GM19328 (cell line): ENCODE measurements around the gene RAG1.

Source experiments
- ATAC-seq: cut with Tn5 transposase; IDR thresholded peaks from one replicate; pipeline ENCODE4 v1.9.1; 2021; ENCODE audit warnings: mild to moderate bottlenecking, moderate library complexity; ENCODE audit not compliant: unreplicated experiment

RAG1 gene

DNA sequence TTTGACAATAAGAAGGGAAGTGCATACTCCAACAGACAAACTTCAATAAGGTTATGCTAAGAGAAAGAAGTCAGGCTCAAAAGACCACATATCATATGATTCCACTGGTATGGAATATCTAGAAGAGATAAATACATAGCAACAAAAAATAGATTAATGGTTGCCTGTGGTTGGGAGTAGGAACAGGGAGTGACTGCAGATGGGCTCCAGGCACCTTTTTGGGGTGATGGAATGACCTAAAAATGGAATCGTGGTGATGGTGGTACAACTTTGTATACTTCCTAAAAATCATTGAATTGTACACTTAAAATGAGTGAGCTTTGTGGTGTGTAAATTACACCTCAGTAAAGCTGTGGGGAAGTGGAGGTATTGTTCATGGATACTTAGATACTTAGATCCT is 59.2 kb downstream of the RAG1 start:
- no peak for ATAC-seq

DNA sequence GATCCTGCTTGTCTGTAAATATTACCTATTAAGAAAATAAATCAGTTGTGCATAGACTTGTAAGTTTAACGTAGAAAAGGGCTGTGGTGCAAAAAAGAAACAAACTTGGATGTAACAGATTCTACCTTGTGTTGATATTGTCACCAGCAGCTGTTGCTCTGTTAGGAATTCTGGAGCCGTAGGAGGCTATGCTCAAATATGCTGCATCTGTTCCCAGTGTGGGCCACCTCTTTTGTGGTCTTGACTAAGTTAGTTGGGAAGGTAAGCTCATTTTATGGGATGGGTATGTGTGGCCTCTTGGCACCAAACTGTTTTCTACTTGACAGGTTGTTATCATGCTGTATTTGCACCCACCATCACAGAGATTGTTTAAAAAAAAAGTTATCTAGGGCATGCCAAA is 59.7 kb downstream of the RAG1 start:
- no peak for ATAC-seq

DNA sequence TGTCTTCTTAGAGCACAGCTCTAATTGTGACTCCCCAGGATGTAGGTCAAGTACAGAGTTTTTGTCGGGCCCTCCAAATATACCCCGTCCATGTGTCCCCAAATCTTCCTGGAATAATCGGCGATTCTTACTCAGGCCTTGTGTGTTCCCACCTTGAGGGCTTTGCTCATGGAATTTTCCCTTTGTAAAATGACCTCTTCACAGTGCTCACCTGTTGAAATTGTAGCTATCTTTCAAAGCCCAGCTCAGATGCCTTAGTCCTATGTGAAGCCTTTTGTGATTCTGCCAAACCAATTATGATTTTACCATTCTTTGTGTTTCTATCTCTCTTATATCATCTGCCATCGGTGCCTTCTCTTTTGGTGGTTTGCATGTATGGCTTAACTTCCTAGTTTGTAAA is 60.3 kb downstream of the RAG1 start:
- no peak for ATAC-seq

DNA sequence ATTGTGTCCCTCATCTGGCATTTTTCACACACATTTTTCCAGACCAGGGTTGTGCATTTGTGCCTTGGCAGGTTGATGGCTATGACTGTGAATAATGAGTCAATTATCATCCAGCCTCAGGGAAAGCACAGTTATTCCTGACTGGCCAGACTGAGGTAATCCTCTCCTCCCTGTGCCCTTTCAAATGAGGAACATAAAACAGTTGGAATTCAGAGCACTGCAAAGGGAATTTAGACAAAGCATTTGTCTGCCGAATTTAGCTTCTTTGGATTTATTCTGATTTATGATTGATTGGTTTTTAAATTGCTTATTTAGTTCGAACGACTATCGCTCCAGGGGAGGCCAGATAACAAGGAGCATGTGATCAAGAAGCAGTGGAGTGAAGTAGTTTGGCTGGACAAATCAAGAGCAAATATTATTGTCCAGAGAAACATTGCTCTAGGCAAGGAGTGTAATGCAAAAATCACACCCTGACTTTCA is 61.0 kb downstream of the RAG1 start:
- ATAC-seq, result no peak
